Measurements from ENCODE around the gene S100A7A.

- TF ChIP-seq CTCF (IDR thresholded peaks at IDR 0.05) (no peak), POLR2AphosphoS5 (IDR thresholded peaks at IDR 0.05; ENCODE audit: low read depth, low read length) (no peak), REST (IDR thresholded peaks at IDR 0.05; ENCODE audit: low read depth, low read length) (no peak), RAD21 (IDR thresholded peaks at IDR 0.05; ENCODE audit: low read length) (no peak), RXRA (IDR thresholded peaks at IDR 0.05; ENCODE audit: borderline replicate concordance, low read depth) (no peak), SIN3A (IDR thresholded peaks at IDR 0.05; ENCODE audit: borderline replicate concordance, low read depth, low read length) (no peak), EZH2phosphoT487 (IDR thresholded peaks at IDR 0.05; ENCODE audit: borderline replicate concordance, low read depth) (no peak), NFIC (IDR thresholded peaks at IDR 0.05; ENCODE audit: borderline replicate concordance) (no peak), FOXJ3 (CRISPR knock-in tag; IDR thresholded peaks at IDR 0.05) (no peak), FOXM1 (IDR thresholded peaks at IDR 0.05; ENCODE audit: low read depth) (no peak), ELF1 (IDR thresholded peaks at IDR 0.05) (no peak), TAF1 (IDR thresholded peaks at IDR 0.05; ENCODE audit: borderline replicate concordance, low read depth, low read length) (no peak), MXI1 (IDR thresholded peaks at IDR 0.05; ENCODE audit: low read depth, low read length) (no peak)
- TF ChIP-seq, protein P1, sequence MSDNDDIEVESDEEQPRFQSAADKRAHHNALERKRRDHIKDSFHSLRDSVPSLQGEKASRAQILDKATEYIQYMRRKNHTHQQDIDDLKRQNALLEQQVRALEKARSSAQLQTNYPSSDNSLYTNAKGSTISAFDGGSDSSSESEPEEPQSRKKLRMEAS (IDR thresholded peaks at IDR 0.05; ENCODE audit: low read depth), result no peak
Observed at GRCh38 chr1:153375511-153375910, 40.8 kb upstream of the S100A7A start, which contains the start of gene S100A12.
